ENCODE data around the gene TNRC18.

Gene TNRC18

GRCh38 chr7:5450549-5451327 is 27.1 kb upstream of the TNRC18 start:
- DNase-seq = peak in 1 of 5 experiments; percentile 24

DNA sequence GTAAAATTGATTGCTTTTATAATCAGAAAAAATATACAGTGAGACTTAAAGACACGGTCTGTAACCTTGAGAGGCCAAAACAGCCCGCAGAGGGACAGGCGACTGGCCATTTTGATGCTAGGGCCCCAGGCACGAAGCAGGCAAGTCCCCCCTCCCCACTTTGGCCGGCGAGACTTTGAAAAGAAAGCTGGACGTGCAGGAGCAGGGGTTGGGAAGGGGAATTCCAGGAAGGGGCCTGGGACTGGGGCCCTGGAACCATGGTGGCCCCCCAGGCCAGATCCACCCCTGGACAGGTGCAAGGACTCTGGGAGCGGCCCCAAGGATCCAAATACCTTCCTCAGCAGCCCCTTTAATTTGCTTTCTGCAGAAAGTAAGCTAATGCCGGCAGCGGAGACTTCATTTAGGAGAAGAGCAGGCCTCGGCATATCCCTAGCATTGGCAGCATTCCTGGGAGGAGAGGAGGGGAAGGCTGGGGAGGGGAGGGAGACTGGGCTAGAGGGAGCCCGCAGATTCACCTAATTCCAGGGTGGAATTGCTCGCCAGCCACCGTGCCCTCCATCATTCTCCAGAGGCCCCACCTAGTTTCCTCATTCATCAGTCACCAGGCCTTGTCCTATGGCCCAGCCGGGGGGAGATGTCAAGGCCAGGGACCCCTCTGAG is 24.9 kb upstream of the TNRC18 start:
- no peak for DNase-seq

DNA sequence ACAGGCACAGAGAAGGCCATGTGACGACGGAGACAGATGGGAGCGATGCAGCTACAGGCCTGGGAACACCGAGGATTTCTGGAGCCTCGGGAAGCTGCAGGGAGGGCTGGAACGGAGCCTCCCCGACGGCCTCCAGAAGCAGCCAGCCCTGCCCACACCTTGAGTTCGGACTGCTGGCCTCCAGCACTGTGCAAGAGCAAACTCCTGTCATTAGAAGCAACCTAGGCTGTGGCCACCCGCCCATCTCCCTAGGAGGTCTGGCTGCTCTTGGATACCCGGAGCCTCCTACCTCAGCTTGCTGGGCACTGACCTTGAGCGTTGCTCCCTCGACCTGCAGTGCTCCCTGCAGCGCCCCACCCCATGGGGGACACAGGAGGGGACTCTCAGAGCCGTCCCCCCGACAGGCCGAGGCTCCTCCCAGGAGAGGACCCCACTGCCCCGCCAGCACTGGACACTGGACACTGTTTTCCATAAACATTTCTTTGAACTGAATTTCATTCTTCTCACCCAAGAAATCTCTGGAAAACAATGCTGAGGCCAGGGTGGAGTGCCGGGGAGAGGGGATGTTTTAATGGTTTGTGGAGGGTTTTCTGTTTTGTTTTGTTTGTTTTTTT is 22.5 kb upstream of the TNRC18 start:
- no peak for DNase-seq

DNA sequence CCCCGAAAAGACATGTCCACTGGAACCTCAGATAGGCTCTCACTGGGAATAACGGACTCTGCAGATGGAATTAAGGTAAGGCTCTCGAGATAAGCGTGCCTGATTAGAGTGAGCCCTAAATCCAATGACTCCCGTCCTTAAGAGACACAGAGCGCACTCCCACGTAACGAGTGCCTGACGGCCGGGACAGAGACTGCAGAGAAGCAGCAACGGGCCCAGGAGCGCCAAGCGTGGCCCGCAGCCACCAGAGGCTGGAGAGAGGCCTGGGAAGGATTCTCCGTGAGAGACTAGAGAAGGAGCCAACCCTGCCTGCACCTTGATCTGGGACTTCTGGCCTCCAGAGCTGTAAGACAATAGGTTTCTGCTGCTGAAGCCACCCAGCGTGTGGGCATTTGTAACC is 20.0 kb upstream of the TNRC18 start:
- DNase-seq = no peak

- no peak for DNase-seq
These were observed 19.2 kb upstream of the TNRC18 start for GRCh38 chr7:5442757-5443305.

DNA sequence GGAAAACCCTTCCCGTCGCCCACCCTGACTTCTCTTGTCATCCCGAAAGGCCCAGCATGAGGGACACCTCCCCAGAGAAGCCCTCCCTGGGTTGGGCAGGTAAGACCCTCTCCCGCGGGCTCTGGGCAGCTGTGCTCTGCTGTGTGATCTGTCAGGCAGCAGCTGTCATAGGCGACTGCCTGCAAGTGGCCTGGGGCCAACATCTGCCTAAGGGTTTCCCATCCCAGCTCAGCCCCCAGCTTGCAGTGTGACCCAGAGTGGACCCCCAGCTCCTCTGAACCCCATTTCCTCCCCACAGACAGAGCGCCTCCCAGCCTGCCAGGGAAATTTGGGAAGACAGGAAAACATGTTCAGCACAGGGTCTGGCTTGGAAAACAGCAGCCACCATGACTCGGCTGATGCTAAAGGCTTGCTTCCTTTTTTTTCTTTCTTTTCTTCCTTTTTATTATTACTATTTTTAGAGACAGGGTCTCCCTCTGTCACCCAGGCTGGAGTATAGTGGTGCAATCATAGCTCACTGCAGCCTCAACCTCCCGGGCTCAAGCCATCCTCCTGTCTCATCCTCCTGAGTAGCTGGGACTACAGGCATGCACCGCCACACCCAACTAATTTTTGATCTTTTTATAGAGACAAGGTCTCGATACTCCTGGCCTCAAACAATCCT is 18.3 kb upstream of the TNRC18 start:
- DNase-seq = no peak

DNA sequence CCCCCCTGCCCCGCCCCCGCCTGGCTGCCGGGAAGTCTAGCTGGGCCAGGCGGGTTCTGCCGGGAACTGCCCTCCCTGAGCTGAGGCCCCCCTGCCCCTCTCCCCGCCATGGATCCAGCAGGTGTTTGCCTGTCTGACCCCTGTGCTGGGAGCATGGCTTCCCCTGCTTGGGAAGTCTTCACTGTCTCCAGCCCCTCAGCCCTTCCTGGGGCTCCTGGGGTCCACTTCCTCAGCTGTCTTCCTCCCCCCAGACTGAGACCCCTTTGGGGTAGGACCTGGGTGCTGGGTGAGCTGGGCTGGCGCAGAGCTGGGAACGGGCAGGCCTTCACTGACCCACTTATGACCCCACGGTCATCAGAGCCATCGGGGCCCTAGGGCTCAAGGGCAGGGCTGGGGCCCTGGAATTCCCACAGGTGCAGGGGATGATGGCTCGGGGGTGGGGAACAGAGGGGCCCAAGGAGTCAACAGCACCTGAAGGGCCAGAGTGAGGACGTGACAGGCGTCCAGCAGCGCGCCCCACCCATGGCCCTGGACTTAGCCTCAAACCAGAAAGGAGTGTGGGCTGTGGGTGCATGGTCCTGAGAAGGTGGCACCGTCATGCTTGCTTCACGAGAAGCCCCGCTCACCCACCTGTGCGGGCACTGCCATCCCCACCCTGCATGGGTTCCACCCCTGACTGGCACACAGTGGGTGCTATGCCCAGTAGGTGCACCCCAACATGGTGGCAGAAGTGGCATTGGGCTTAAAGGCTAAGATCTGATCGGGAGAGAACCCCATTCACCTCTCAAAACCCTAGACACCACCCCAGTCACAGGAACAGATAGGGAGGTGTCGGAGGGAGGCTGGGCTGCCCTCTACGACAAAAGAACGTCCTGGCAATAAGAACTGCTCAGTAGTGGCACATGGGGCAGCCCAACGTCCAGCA is 16.2 kb upstream of the TNRC18 start:
- DNase-seq = no peak

DNA sequence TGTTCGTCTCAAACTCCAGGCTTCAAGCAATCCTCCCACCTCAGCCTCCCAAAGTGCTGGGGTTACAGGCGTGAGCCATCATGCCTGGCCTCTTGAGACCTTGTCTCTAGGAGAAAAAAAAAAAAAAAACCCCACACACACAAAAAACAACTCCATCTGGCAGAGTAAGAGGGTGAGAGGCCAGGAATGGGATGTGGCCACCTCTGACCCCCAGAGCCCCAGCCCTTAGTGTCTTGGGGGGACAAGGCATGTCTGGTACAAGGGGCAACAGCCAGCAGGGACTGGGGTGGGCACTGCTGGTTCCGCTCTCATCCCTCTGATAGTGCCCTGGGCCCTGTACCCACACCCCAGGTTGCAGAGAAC is 15.6 kb upstream of the TNRC18 start:
- DNase-seq = no peak

- DNase-seq = no peak
These were observed 14.4 kb upstream of the TNRC18 start for GRCh38 chr7:5437987-5438386.

DNA sequence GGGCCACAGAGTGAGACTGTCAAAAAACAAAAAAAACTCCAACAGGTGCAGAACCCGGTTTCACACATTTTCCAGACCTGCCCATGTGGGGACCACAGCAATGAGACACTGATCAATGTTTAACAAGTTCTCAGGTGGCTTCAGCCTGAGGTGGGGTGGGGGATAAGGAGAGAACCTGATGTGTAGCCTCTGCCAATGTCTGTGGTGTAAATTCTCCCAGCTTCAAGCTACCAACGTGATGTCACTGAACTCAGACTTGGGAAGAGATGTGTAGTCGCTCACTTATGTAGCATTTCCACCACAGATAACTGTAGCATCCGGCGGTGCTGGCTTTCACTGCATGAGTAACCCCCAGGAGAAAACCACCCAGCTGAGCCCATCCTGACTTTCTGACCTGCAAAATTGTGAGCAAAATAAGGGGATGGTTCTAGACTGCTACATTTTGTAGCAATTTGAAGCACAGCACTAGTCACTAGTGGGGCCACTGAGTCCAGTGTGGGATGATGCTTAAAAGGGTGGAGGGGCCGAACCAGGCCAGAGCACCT is 13.8 kb upstream of the TNRC18 start:
- DNase-seq = no peak

GRCh38 chr7:5436003-5436678 is 12.5 kb upstream of the TNRC18 start:
- DNase-seq = no peak

DNA sequence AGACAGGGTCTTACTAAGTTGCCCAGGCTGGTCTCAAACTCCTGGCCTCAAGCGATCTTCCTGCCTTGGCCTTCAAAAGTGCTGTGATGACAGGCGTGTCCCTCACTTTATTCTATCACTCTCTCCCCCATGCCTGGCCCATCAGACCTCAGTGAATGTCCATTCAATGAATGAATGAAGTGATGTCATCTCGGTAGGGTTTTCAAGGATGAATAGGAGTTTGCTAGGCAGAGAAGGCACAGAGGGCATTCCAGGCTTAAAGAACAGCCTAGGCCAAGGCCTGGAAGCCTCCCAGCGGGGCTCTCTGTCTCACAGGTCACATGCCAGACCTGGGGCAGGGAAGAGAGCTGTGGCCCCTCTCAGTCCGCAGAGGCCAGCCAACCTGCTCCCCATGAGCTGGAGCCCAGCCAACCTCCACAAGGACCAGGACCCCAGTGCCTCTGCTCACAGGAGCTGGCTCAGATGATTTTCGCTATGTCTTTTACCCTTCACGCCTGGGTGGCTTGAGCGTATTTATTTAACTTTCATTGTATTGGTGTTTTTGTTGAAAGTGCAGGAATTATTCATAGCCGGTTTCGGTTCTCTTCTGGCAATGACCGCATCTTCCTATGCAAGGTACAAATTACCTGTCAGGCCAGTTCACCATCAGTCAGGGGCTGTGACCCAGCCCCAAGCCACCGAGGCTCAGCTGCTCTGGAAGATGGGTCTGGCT is 11.8 kb upstream of the TNRC18 start:
- DNase-seq = no peak

- DNase-seq = no peak
These were observed 9.5 kb upstream of the TNRC18 start for GRCh38 chr7:5433181-5433580.

- no peak for DNase-seq
These were observed 9.1 kb upstream of the TNRC18 start for GRCh38 chr7:5432691-5433090.

GRCh38 chr7:5431560-5432015 is 8.0 kb upstream of the TNRC18 start:
- DNase-seq = no peak

DNA sequence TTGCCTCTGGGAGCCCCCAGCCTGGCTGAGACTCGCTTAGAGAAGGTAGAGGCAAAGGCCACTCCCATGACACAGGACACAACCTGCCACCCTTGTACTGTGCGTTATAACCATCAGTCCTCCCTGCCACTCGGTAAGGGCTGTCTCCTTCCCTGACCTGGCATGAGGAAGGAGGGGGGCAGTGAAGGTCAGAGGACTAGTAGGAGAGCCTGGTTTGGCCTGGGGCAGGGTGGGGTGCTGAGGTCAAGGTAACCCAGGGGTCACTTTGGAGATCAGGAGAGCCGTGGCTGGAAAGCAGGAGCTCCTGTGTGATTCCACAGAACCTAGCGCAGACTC is 6.9 kb upstream of the TNRC18 start:
- no peak for DNase-seq

- DNase-seq = peak in 1 of 5 experiments; percentile 20
These were observed 6.4 kb upstream of the TNRC18 start for GRCh38 chr7:5429857-5430611.

GRCh38 chr7:5429253-5429856 is 5.7 kb upstream of the TNRC18 start:
- peak in 1 of 5 experiments; percentile 20 for DNase-seq

Measured in T-helper 2 cell (primary cell).